ENCODE data around the gene FAM193A. TPM values are rescaled to one million over a fixed set of nuclear protein-coding genes. Genes with fewer than 3 reads are reported as not detected.

FAM193A gene
- total RNA-seq, 2 experiments from 2014 or later: 20.1 to 20.4 TPM

- Mint-ChIP-seq H3K27me3 (ENCODE audit: low read depth) (no peaks in the 10 kb centered on the region), H3K4me1 (ENCODE audit: low read depth) (peaks cover 29% of the 10 kb centered on the region), H3K9me3 (peaks cover 17% of the 10 kb centered on the region), H3K4me3 (no peak overlapping the region), H3K27ac (no peak overlapping the region), H3K36me3 (ENCODE audit: low read depth) (no peaks in the 10 kb centered on the region)
- intact Hi-C loops (cut with micrococcal nuclease): no loop called here
- no peak for DNase-seq
- CTCF ChIA-PET: no interaction called here
These were observed 245.5 kb downstream of the FAM193A start for GRCh38 chr4:2781911-2782310.

Other genes with a start within 250 kb of the FAM193A start
- gene ZFYVE28, start 118.0 kb upstream of the FAM193A start, total RNA-seq: 1 to 10 TPM; 5.3 to 6.2 TPM
- gene CFAP99, start 117.7 kb upstream of the FAM193A start, total RNA-seq: not detected
- gene RNF4, start 67.5 kb upstream of the FAM193A start, total RNA-seq: 10 to 100 TPM; 69.2 to 73.1 TPM
- 10 to 100 TPM; 54.2 to 55.0 TPM for gene TNIP2, start 219.7 kb downstream of the FAM193A start, total RNA-seq

Data from activated naive CD4-positive, alpha-beta T cell treated with anti-CD3 and anti-CD28 coated beads for 36 hours (primary cell).